ENCODE data around the gene ALDOA.

- TF ChIP-seq TAF1 (IDR thresholded peaks at IDR 0.05; ENCODE audit: low read depth) (no peak), CEBPB (IDR thresholded peaks at IDR 0.05) (no peak), CREB1 (IDR thresholded peaks at IDR 0.05; ENCODE audit: low read depth) (no peak), YY1 (IDR thresholded peaks at IDR 0.05; ENCODE audit: low read depth) (peak; percentile 71), NFIC (IDR thresholded peaks at IDR 0.05) (peak; percentile 63), TCF12 (IDR thresholded peaks at IDR 0.05; ENCODE audit: low read depth) (peak; percentile 76), REST (IDR thresholded peaks at IDR 0.05; ENCODE audit: low read depth) (no peak), MAX (IDR thresholded peaks at IDR 0.05) (peak; percentile 79), ZBTB7A (IDR thresholded peaks at IDR 0.05; ENCODE audit: low read depth) (no peak), RAD21 (IDR thresholded peaks at IDR 0.05; ENCODE audit: low read depth) (peak; percentile 24; the same call in 1 of the 2 replicates)
Observed at GRCh38 chr16:30104492-30104891, 38.9 kb downstream of the ALDOA start.

All from Ishikawa (cell line).